ENCODE data around the gene JARID2.

The JARID2 gene

DNA sequence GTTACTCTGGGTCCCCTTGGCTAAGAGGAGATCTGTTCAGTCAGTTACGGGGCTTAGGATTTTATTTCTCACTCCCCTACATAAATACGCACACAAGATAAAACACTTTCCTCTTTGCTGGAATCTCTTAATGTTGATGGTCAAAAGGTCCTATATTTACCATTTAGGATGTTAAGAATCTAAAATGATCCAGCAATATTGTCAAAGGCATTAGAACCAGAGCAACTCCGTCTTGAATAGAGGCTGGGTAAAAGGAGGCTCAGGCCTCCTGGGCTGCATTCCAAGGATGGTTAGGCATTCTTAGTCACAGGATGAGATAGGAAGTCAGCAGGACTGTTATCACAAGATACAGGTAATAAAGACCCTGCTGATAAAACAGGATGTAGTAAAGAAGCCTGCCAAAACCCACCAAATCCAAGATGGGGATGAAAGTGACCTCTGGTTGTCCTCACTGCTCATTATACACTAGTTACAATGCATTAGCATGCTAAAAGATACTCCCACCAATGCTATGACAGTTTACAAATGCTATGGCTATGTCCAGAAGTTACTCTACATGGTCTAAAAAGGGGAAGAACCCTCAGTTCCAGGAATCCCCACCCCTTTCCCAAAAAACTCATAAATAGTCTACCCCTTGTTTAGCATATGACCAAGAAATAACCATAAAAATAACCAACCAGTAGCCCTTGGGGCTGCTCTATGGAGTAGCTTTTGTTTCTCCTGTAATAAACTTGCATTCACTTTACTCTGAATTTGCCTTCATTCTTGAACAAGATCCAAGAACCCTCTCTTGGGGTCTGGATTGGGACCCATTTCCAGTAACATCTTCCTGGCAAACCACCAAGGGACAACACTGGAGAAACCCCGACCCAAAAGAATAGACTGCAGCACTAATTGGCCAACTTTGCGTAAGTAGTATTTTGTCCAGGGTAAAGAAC is 309.5 kb downstream of the JARID2 start:
- TF ChIP-seq POLR2A (IDR thresholded peaks at IDR 0.05; ENCODE audit: extremely low read depth, insufficient read length) (no peak), MYC (IDR thresholded peaks at IDR 0.05; ENCODE audit: low read depth, low read length) (no peak)
- TF ChIP-seq, protein P1, sequence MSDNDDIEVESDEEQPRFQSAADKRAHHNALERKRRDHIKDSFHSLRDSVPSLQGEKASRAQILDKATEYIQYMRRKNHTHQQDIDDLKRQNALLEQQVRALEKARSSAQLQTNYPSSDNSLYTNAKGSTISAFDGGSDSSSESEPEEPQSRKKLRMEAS (IDR thresholded peaks at IDR 0.05; ENCODE audit: low read depth, low read length) = no peak
- TF ChIP-seq, protein P2, sequence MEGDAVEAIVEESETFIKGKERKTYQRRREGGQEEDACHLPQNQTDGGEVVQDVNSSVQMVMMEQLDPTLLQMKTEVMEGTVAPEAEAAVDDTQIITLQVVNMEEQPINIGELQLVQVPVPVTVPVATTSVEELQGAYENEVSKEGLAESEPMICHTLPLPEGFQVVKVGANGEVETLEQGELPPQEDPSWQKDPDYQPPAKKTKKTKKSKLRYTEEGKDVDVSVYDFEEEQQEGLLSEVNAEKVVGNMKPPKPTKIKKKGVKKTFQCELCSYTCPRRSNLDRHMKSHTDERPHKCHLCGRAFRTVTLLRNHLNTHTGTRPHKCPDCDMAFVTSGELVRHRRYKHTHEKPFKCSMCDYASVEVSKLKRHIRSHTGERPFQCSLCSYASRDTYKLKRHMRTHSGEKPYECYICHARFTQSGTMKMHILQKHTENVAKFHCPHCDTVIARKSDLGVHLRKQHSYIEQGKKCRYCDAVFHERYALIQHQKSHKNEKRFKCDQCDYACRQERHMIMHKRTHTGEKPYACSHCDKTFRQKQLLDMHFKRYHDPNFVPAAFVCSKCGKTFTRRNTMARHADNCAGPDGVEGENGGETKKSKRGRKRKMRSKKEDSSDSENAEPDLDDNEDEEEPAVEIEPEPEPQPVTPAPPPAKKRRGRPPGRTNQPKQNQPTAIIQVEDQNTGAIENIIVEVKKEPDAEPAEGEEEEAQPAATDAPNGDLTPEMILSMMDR (IDR thresholded peaks at IDR 0.05; ENCODE audit: low read depth, low read length) = no peak
- H3K4me3 ChIP-seq (ENCODE audit: low read depth, low read length) = no peak overlapping the region
- no peak for DNase-seq (ENCODE audit: low read depth)

DNA sequence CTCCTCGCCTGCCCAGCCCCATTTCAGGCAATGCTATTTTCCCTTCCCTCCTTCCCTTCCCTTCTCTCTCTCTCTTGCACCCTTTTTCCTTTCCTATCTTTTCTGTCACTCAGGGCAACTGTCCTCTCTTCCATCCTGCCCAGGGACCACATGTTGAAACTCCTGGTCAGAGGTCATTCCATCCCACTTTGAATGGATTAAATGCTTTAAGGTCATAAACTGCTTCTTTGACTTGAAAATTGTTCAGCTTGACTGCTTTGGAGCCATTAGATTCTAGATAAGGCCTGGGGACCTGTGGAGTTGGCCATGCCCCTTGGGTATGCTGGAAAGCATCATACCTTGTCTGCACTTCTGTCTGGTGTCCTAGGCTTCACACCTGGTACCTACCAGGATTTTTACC is 310.8 kb downstream of the JARID2 start:
- H3K4me3 ChIP-seq (ENCODE audit: low read depth, low read length) = no peak overlapping the region
- TF ChIP-seq POLR2A (IDR thresholded peaks at IDR 0.05; ENCODE audit: extremely low read depth, insufficient read length) (no peak), MYC (IDR thresholded peaks at IDR 0.05; ENCODE audit: low read depth, low read length) (no peak)
- TF ChIP-seq, protein P2 (IDR thresholded peaks at IDR 0.05; ENCODE audit: low read depth, low read length) = no peak
- TF ChIP-seq, protein P1 (IDR thresholded peaks at IDR 0.05; ENCODE audit: low read depth, low read length) = no peak
- no peak for DNase-seq (ENCODE audit: low read depth)

DNA sequence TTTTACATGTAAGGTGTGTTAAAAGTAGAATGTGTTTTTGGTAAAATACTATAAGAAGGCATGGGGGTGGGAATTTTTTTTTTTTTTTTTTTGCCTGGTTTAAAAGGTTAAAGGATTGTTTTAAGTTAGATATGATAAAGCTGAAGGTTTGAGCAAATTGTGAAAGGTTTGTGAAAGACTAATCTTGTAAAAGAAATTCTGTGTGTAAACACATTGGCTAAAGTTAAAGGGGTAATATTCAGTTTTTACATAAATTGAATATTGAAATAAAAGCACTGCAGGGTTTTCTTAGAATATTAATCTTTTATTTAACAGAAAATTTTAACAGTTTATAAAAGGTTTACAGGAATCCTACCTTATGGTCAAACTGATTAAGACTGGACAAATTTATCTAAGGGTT is 311.3 kb downstream of the JARID2 start:
- DNase-seq (ENCODE audit: low read depth) = no peak
- TF ChIP-seq POLR2A (IDR thresholded peaks at IDR 0.05; ENCODE audit: extremely low read depth, insufficient read length) (no peak), MYC (IDR thresholded peaks at IDR 0.05; ENCODE audit: low read depth, low read length) (no peak)
- TF ChIP-seq, protein P1 (IDR thresholded peaks at IDR 0.05; ENCODE audit: low read depth, low read length) = no peak
- TF ChIP-seq, protein P2 (IDR thresholded peaks at IDR 0.05; ENCODE audit: low read depth, low read length) = no peak

DNA sequence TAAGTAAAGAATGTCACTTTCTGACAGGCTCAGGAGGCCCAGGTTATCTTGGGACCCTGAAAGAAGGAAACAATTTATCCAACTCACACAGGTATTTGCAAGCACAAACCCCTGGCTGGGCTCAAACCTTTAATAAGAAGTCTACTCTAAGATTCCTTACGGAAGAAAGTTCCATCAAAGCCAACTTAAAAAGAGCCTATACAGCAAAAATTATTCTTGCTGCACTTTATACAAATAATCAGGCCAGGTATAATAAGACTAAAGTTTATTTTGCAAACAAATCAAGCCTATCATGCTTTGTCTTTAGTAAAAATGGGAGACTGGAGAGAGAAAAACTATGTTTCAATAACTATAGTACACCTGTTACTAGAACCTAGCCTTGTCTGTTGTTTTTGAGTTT is 314.8 kb downstream of the JARID2 start:
- no peak for TF ChIP-seq MYC (IDR thresholded peaks at IDR 0.05; ENCODE audit: low read depth, low read length)
- TF ChIP-seq, protein P2 (IDR thresholded peaks at IDR 0.05; ENCODE audit: low read depth, low read length) = no peak
- TF ChIP-seq, protein P1 (IDR thresholded peaks at IDR 0.05; ENCODE audit: low read depth, low read length) = no peak
- TF ChIP-seq POLR2A (IDR thresholded peaks at IDR 0.05; ENCODE audit: extremely low read depth, insufficient read length) = no peak
- no peak for DNase-seq (ENCODE audit: low read depth)

More for the DNA sequence above, 311.3 kb downstream of the JARID2 start:
- no peak overlapping the region for H3K4me3 ChIP-seq (ENCODE audit: low read depth, low read length)

DNA sequence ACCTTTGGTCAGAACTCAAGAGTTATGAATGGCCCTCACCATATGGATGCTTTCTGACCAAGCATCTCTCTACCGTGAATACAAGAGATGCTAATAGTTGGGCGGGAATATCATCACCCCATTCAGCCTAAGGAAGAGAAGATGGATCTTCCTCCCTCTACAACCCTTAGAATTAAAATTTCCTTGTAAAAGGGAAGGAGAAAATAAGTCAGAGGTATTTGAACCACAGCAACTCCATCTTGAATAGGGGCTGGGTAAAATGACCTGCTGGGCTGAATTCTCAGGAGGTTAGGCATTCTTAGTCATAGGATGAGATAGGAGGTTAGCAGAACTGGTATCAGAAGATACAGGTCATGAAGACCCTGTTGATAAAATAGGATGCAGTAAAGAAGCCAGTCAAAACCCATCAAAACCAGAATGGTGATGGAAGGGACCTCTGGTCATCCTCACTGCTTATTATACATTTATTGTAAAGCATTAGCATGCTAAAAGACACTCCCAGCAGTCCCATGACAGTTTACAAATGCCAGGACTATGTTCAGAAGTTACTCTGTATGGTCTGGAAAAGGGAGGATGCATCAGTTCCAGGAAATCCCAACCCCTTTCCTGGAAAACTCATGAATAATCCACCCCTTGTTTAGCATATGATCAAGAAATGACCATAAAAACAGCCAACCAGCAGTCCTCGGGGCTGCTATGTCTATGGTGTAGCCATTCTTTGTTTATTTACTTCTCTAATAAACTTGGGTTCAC is 315.8 kb downstream of the JARID2 start:
- TF ChIP-seq, protein P2 (IDR thresholded peaks at IDR 0.05; ENCODE audit: low read depth, low read length) = no peak
- TF ChIP-seq MYC (IDR thresholded peaks at IDR 0.05; ENCODE audit: low read depth, low read length) (no peak), POLR2A (IDR thresholded peaks at IDR 0.05; ENCODE audit: extremely low read depth, insufficient read length) (no peak)
- TF ChIP-seq, protein P1 (IDR thresholded peaks at IDR 0.05; ENCODE audit: low read depth, low read length) = no peak
- DNase-seq (ENCODE audit: low read depth) = no peak

More for the DNA sequence above, 314.8 kb downstream of the JARID2 start:
- no peak overlapping the region for H3K4me3 ChIP-seq (ENCODE audit: low read depth, low read length)

More for the DNA sequence above, 315.8 kb downstream of the JARID2 start:
- H3K4me3 ChIP-seq (ENCODE audit: low read depth, low read length) = no peak overlapping the region

All from NB4 (cell line).